Fibroblast of lung (primary cell): Measurements from ENCODE around the gene GJE1. TPM values are rescaled to one million over a fixed set of nuclear protein-coding genes. Genes with fewer than 3 reads are reported as not detected.
"Not testable (repeated sequence)": the region's sequence is repeated elsewhere in the genome, so short reads cannot be mapped to it uniquely, and the experiment has no call there.

ENCODE experiments used
- DNase-seq, 2 donors: peaks; one replicate each; pipeline versions ENCODE4 v3.0.0 to v3.0.0-alpha.2; 2010; ENCODE audit warnings: low read depth in 2 of 2
- H2AFZ ChIP-seq: 2 replicates; pipeline ENCODE4 v1.5.1; 2012; ENCODE audit warnings: low read length, control low read depth, inconsistent platforms
- H3K27ac ChIP-seq: 2 replicates; pipeline ENCODE4 v1.5.1; 2011; ENCODE audit warnings: low read length, control low read depth; ENCODE audit not compliant: insufficient read depth
- H3K27me3 ChIP-seq: 2 replicates; pipeline ENCODE4 v1.5.1; 2011; ENCODE audit warnings: mild to moderate bottlenecking, low read length; ENCODE audit not compliant: control insufficient read depth, insufficient read depth
- H3K36me3 ChIP-seq: 2 replicates; pipeline ENCODE4 v1.5.1; 2011; ENCODE audit warnings: low read length; ENCODE audit not compliant: control insufficient read depth, insufficient read depth
- H3K4me1 ChIP-seq: 2 replicates; pipeline ENCODE4 v1.5.1; 2011; ENCODE audit warnings: low read length; ENCODE audit not compliant: control insufficient read depth, insufficient read depth; ENCODE audit errors: extremely low read depth
- H3K4me2 ChIP-seq: 2 replicates; pipeline ENCODE4 v1.5.1; 2011; ENCODE audit warnings: low read length, control low read depth; ENCODE audit not compliant: insufficient read depth; ENCODE audit errors: extremely low read depth
- H3K4me3 ChIP-seq, 4 experiments: fragments of 200-600 bp in 1 of 4; sonication (generic) in 1 of 4; replicated peaks in 1 of 4; 2 replicates each; pipeline ENCODE4 v1.5.1; 2011 to 2016; ENCODE audit warnings: low read length in 4 of 4, low read depth in 3 of 4, mild to moderate bottlenecking in 3 of 4, control low read depth in 2 of 4, inconsistent platforms in 1 of 4, mixed read lengths in 1 of 4; ENCODE audit not compliant: insufficient read depth in 1 of 4; ENCODE audit errors: control extremely low read depth in 1 of 4
- H3K79me2 ChIP-seq: 2 replicates; pipeline ENCODE4 v1.5.1; 2012; ENCODE audit warnings: mild to moderate bottlenecking, low read length, inconsistent platforms; ENCODE audit not compliant: control insufficient read depth, insufficient read depth
- H3K9ac ChIP-seq: 2 replicates; pipeline ENCODE4 v1.5.1; 2011; ENCODE audit warnings: mild to moderate bottlenecking, low read length, control low read depth; ENCODE audit not compliant: insufficient read depth
- H3K9me3 ChIP-seq: 2 replicates; pipeline ENCODE4 v1.5.1; 2012; ENCODE audit warnings: low read depth, low read length; ENCODE audit not compliant: control insufficient read depth, insufficient read depth
- H4K20me1 ChIP-seq: 2 replicates; pipeline ENCODE4 v1.5.1; 2011; ENCODE audit warnings: low read length; ENCODE audit not compliant: control insufficient read depth, insufficient read depth; ENCODE audit errors: extremely low read depth
- CTCF ChIP-seq, 2 donors: IDR thresholded peaks in 1 of 2; conservative IDR thresholded peaks in 1 of 2; 1 replicate in 1 of 2; 2 replicates in 1 of 2; pipeline ENCODE4 v1.5.1; 2011 to 2012; ENCODE audit warnings: low read length in 2 of 2, control low read depth in 1 of 2, inconsistent platforms in 1 of 2, low read depth in 1 of 2, mild to moderate bottlenecking in 1 of 2
- EZH2 ChIP-seq: IDR thresholded peaks from 2 replicates; pipeline ENCODE4 v1.5.1; 2012; ENCODE audit warnings: low read length, control low read depth, mild to moderate bottlenecking; ENCODE audit errors: missing control alignments
- polyA plus RNA-seq, 2 donors: library from polyadenylated mRNA; depleted of rRNA in 1 of 2; stranded (reverse) in 1 of 2; unstranded in 1 of 2; fragments of >200 nt; gene quantifications; 2 replicates each; pipeline ENCODE4 v1.2.1, GENCODE V29; 2011 to 2012; ENCODE audit warnings: missing spikeins in 1 of 2
- total RNA-seq: library from RNA; depleted of rRNA; stranded (reverse); fragments of >200 nt; gene quantifications from 2 replicates; pipeline ENCODE4 v1.2.1, GENCODE V29; 2014

GJE1 gene
- total and polyA plus RNA-seq, 2 donors (not counting 1 experiment from before 2014, with no cell fraction given) = not detected

- Histone ChIP-seq H3K4me2 (no peak overlapping the region), H3K27ac (no peak overlapping the region), H2AFZ (no peak overlapping the region), H3K4me3 (no peak overlapping the region), H3K9me3 (no peaks in the 10 kb centered on the region), H4K20me1 (no peaks in the 10 kb centered on the region), H3K4me1 (no peaks in the 10 kb centered on the region), H3K36me3 (no peaks in the 10 kb centered on the region), H3K9ac (no peak overlapping the region), H3K27me3 (no peaks in the 10 kb centered on the region), H3K79me2 (no peaks in the 10 kb centered on the region)
- DNase-seq = no peak
- no peak for TF ChIP-seq EZH2
- TF ChIP-seq CTCF (conservative IDR thresholded peaks at IDR 0.05 in 1 of 2, IDR thresholded peaks at IDR 0.05 in 1 of 2; ENCODE audit: low read depth in 1 of 2, low read length in 2 of 2) = no peak
Measured at GRCh38 chr6:142130814-142131213, 1.9 kb upstream of the GJE1 start.

GRCh38 chr6:142138876-142139275 is 6.2 kb downstream of the GJE1 start:
- Histone ChIP-seq H3K9ac (no peak overlapping the region), H3K27me3 (no peaks in the 10 kb centered on the region), H3K79me2 (no peaks in the 10 kb centered on the region), H3K4me1 (no peaks in the 10 kb centered on the region), H3K4me3 (no peak overlapping the region), H3K27ac (no peak overlapping the region), H4K20me1 (no peaks in the 10 kb centered on the region), H3K36me3 (no peaks in the 10 kb centered on the region), H3K9me3 (no peaks in the 10 kb centered on the region), H3K4me2 (no peak overlapping the region), H2AFZ (no peak overlapping the region)
- TF ChIP-seq CTCF (conservative IDR thresholded peaks at IDR 0.05 in 1 of 2, IDR thresholded peaks at IDR 0.05 in 1 of 2; ENCODE audit: low read depth in 1 of 2, low read length in 2 of 2) = no peak
- TF ChIP-seq EZH2 = no peak
- DNase-seq = no peak

GRCh38 chr6:142141531-142141930 is 8.8 kb downstream of the GJE1 start:
- DNase-seq, H3K9me3 ChIP-seq, H3K4me3 ChIP-seq, H3K79me2 ChIP-seq, H3K36me3 ChIP-seq, H3K9ac ChIP-seq, H3K27ac ChIP-seq, H2AFZ ChIP-seq, H4K20me1 ChIP-seq, H3K27me3 ChIP-seq, H3K4me2 ChIP-seq, H3K4me1 ChIP-seq: not testable (repeated sequence)
